ENCODE measurements around the gene RSRP1. TPM values are rescaled to one million over a fixed set of nuclear protein-coding genes. Genes with fewer than 3 reads are reported as not detected.

The RSRP1 gene
- total RNA-seq, 1 donor = 102 TPM

GRCh38 chr1:25222606-25223005 is 24.6 kb downstream of the RSRP1 start:
- no peaks in the 10 kb centered on the region for H3K27me3 ChIP-seq (ENCODE audit: insufficient read depth, low read length)
- H4K20me1 ChIP-seq (ENCODE audit: insufficient read depth, low read length) = no peaks in the 10 kb centered on the region
- H3K79me2 ChIP-seq (ENCODE audit: insufficient read depth, low read length) = peaks cover 3% of the 10 kb centered on the region
- no peak overlapping the region for H3K4me3 ChIP-seq (ENCODE audit: insufficient read depth, low read length)
- H3K36me3 ChIP-seq (ENCODE audit: insufficient read depth, low read length) = peaks cover 58% of the 10 kb centered on the region
- DNase-seq (ENCODE audit: insufficient read length, low spot score, missing footprints) = no peak
- TF ChIP-seq CTCF (IDR thresholded peaks at IDR 0.05; ENCODE audit: extremely low read depth, low read depth, low read length) = no peak
- H3K4me2 ChIP-seq (ENCODE audit: insufficient read depth, low read length) = no peak overlapping the region
- H3K27ac ChIP-seq (ENCODE audit: low read depth, low read length) = no peak overlapping the region
- H3K9me3 ChIP-seq (ENCODE audit: low read depth, low read length) = no peaks in the 10 kb centered on the region
- H3K4me1 ChIP-seq (ENCODE audit: insufficient read depth, low read length) = no peaks in the 10 kb centered on the region
- H2AFZ ChIP-seq (ENCODE audit: low read length) = no peak overlapping the region

- no peak for TF ChIP-seq CTCF (IDR thresholded peaks at IDR 0.05; ENCODE audit: extremely low read depth, low read depth, low read length)
- Histone ChIP-seq H3K27ac (ENCODE audit: low read depth, low read length) (no peak overlapping the region), H3K4me1 (ENCODE audit: insufficient read depth, low read length) (no peaks in the 10 kb centered on the region), H3K79me2 (ENCODE audit: insufficient read depth, low read length) (no peaks in the 10 kb centered on the region), H2AFZ (ENCODE audit: low read length) (no peak overlapping the region), H3K9me3 (ENCODE audit: low read depth, low read length) (no peaks in the 10 kb centered on the region), H4K20me1 (ENCODE audit: insufficient read depth, low read length) (no peaks in the 10 kb centered on the region), H3K4me2 (ENCODE audit: insufficient read depth, low read length) (no peak overlapping the region), H3K36me3 (ENCODE audit: insufficient read depth, low read length) (peaks cover 42% of the 10 kb centered on the region), H3K27me3 (ENCODE audit: insufficient read depth, low read length) (no peaks in the 10 kb centered on the region), H3K4me3 (ENCODE audit: insufficient read depth, low read length) (no peak overlapping the region)
- DNase-seq (ENCODE audit: insufficient read length, low spot score, missing footprints) = no peak
These were observed 26.6 kb downstream of the RSRP1 start for GRCh38 chr1:25220666-25221065.

GRCh38 chr1:25219661-25220251 is 27.5 kb downstream of the RSRP1 start:
- Histone ChIP-seq H3K27me3 (ENCODE audit: insufficient read depth, low read length) (no peaks in the 10 kb centered on the region), H4K20me1 (ENCODE audit: insufficient read depth, low read length) (no peaks in the 10 kb centered on the region), H3K27ac (ENCODE audit: low read depth, low read length) (no peak overlapping the region), H3K9me3 (ENCODE audit: low read depth, low read length) (no peaks in the 10 kb centered on the region), H2AFZ (ENCODE audit: low read length) (no peak overlapping the region), H3K4me1 (ENCODE audit: insufficient read depth, low read length) (no peaks in the 10 kb centered on the region), H3K4me3 (ENCODE audit: insufficient read depth, low read length) (no peak overlapping the region), H3K36me3 (ENCODE audit: insufficient read depth, low read length) (peaks cover 37% of the 10 kb centered on the region), H3K79me2 (ENCODE audit: insufficient read depth, low read length) (no peaks in the 10 kb centered on the region), H3K4me2 (ENCODE audit: insufficient read depth, low read length) (no peak overlapping the region)
- TF ChIP-seq CTCF (IDR thresholded peaks at IDR 0.05; ENCODE audit: extremely low read depth, low read depth, low read length) = no peak
- no peak for DNase-seq (ENCODE audit: insufficient read length, low spot score, missing footprints)

- peaks cover 20% of the 10 kb centered on the region for H3K36me3 ChIP-seq (ENCODE audit: insufficient read depth, low read length)
- H3K79me2 ChIP-seq (ENCODE audit: insufficient read depth, low read length) = no peaks in the 10 kb centered on the region
- no peak overlapping the region for H2AFZ ChIP-seq (ENCODE audit: low read length)
- no peaks in the 10 kb centered on the region for H3K4me1 ChIP-seq (ENCODE audit: insufficient read depth, low read length)
- no peaks in the 10 kb centered on the region for H3K9me3 ChIP-seq (ENCODE audit: low read depth, low read length)
- no peak overlapping the region for H3K4me2 ChIP-seq (ENCODE audit: insufficient read depth, low read length)
- H3K27me3 ChIP-seq (ENCODE audit: insufficient read depth, low read length) = no peaks in the 10 kb centered on the region
- H3K27ac ChIP-seq (ENCODE audit: low read depth, low read length) = no peak overlapping the region
- no peak overlapping the region for H3K4me3 ChIP-seq (ENCODE audit: insufficient read depth, low read length)
- no peak for TF ChIP-seq CTCF (IDR thresholded peaks at IDR 0.05; ENCODE audit: extremely low read depth, low read depth, low read length)
- no peaks in the 10 kb centered on the region for H4K20me1 ChIP-seq (ENCODE audit: insufficient read depth, low read length)
- no peak for DNase-seq (ENCODE audit: insufficient read length, low spot score, missing footprints)
These were observed 29.5 kb downstream of the RSRP1 start for GRCh38 chr1:25217598-25218232.
